H1 (cell line): ENCODE results near the gene CNIH3. TPM values are rescaled to one million over a fixed set of nuclear protein-coding genes. Genes with fewer than 3 reads are reported as not detected.

Experiments used
- CTCF ChIA-PET: fragments of 300-600 bp; sonication (Branson Sonifier 250); formaldehyde crosslinking; loops from one replicate; lab custom pipeline; 2021; ENCODE audit not compliant: partially characterized antibody; lab: Charles Lee
- POLR2A ChIA-PET: fragments of 300-600 bp; sonication (Branson Sonifier 250); formaldehyde crosslinking; loops from one replicate; lab custom pipeline; 2021; ENCODE audit warnings: inconsistent platforms; ENCODE audit not compliant: partially characterized antibody; lab: Charles Lee
- DNase-seq, 2 experiments: peaks; one replicate each; pipeline versions ENCODE4 v3.0.0 to v3.0.0-alpha.2; 2010 to 2022; ENCODE audit warnings: low spot score in 2 of 2, low read depth in 1 of 2, mixed read lengths in 1 of 2
- FAIRE-seq: peaks from 2 replicates; lab custom pipeline; 2011; peaks lifted over from hg19 to GRCh38; lab: Jason Lieb, UNC
- H2AFZ ChIP-seq: 2 replicates; pipeline ENCODE4 v1.8.1; 2012; ENCODE audit warnings: low read length, inconsistent platforms
- H2AK5ac ChIP-seq: 2 replicates; pipeline ENCODE4 v1.6.1; 2013; ENCODE audit warnings: low read depth, low read length
- H2BK120ac ChIP-seq: replicated peaks from 2 replicates; pipeline ENCODE3; 2013; ENCODE audit warnings: low read depth, low read length, inconsistent platforms
- H2BK12ac ChIP-seq: 2 replicates; pipeline ENCODE4 v1.6.1; 2013; ENCODE audit warnings: low read depth, low read length
- H2BK15ac ChIP-seq: 2 replicates; pipeline ENCODE4 v1.6.1; 2013; ENCODE audit warnings: low read length
- H2BK20ac ChIP-seq: 2 replicates; pipeline ENCODE4 v1.6.1; 2013; ENCODE audit warnings: low read length
- H2BK5ac ChIP-seq: 2 replicates; pipeline ENCODE4 v1.6.1; 2013; ENCODE audit warnings: low read depth, low read length
- H3K14ac ChIP-seq: 2 replicates; pipeline ENCODE4 v1.6.1; 2013; ENCODE audit warnings: inconsistent platforms; ENCODE audit not compliant: insufficient read length
- H3K18ac ChIP-seq: 2 replicates; pipeline ENCODE4 v1.6.1; 2013; ENCODE audit warnings: low read length; ENCODE audit errors: extremely low read depth
- H3K23ac ChIP-seq: 2 replicates; pipeline ENCODE4 v1.6.1; 2013; ENCODE audit warnings: inconsistent platforms; ENCODE audit not compliant: insufficient read length
- H3K23me2 ChIP-seq: 2 replicates; pipeline ENCODE4 v1.6.1; 2013; ENCODE audit warnings: low read depth, low read length
- H3K27ac ChIP-seq: 2 replicates; pipeline ENCODE4 v1.6.1; 2011; ENCODE audit warnings: low read depth, low read length, inconsistent platforms
- H3K27me3 ChIP-seq, 4 experiments: replicated peaks in 1 of 4; 1 replicate in 1 of 4; 2 replicates in 3 of 4; pipeline versions ENCODE4 v1.6.1 to v1.8.1; 2011 to 2013; ENCODE audit warnings: low read length in 3 of 4, mild to moderate bottlenecking in 3 of 4, inconsistent platforms in 2 of 4, mixed read lengths in 2 of 4, moderate library complexity in 1 of 4; ENCODE audit not compliant: control insufficient read depth in 3 of 4, insufficient read depth in 3 of 4; ENCODE audit errors: extremely low read depth in 1 of 4
- H3K36me3 ChIP-seq, 4 experiments: 2 replicates each; pipeline versions ENCODE4 v1.6.1 to v1.8.1; 2011 to 2013; ENCODE audit warnings: mild to moderate bottlenecking in 4 of 4, low read length in 3 of 4, moderate library complexity in 2 of 4, control low read depth in 1 of 4, inconsistent platforms in 1 of 4; ENCODE audit not compliant: insufficient read depth in 4 of 4, control insufficient read depth in 2 of 4
- H3K4ac ChIP-seq: replicated peaks from 2 replicates; pipeline ENCODE3; 2013; ENCODE audit warnings: low read length, low read depth, mixed read lengths, inconsistent platforms; ENCODE audit not compliant: insufficient read length
- H3K4me1 ChIP-seq, 4 experiments: replicated peaks in 1 of 4; 1 replicate in 1 of 4; 2 replicates in 3 of 4; pipeline versions ENCODE4 v1.6.1 to v1.8.1; 2011 to 2013; ENCODE audit warnings: low read length in 3 of 4, inconsistent platforms in 2 of 4, mixed read lengths in 1 of 4; ENCODE audit not compliant: insufficient read depth in 4 of 4, control insufficient read depth in 3 of 4
- H3K4me2 ChIP-seq, 2 experiments: 2 replicates each; pipeline versions ENCODE4 v1.6.1 to v1.8.1; 2011 to 2013; ENCODE audit warnings: low read depth in 2 of 2, low read length in 2 of 2, control low read depth in 1 of 2, inconsistent platforms in 1 of 2, mild to moderate bottlenecking in 1 of 2; ENCODE audit not compliant: insufficient read depth in 1 of 2
- H3K4me3 ChIP-seq, 4 experiments: fragments of 200-600, 300-600 bp in 1 of 4; sonication (generic), shearing (Covaris generic), sonication (Bioruptor Twin) in 1 of 4; 2 replicates each; pipeline versions ENCODE4 v1.5.1 to v1.8.1; 2011 to 2016; ENCODE audit warnings: low read length in 4 of 4, low read depth in 3 of 4, control low read depth in 2 of 4, inconsistent platforms in 2 of 4, mild to moderate bottlenecking in 2 of 4, mixed read lengths in 1 of 4, moderate library complexity in 1 of 4; ENCODE audit not compliant: insufficient read depth in 2 of 4; ENCODE audit errors: extremely low read depth in 1 of 4
- H3K56ac ChIP-seq: replicated peaks from 2 replicates; pipeline ENCODE3; 2013; ENCODE audit warnings: low read depth, mild to moderate bottlenecking, mixed read lengths, low read length, inconsistent platforms; ENCODE audit not compliant: insufficient read length
- H3K79me1 ChIP-seq: 2 replicates; pipeline ENCODE4 v1.6.1; 2013; ENCODE audit warnings: low read depth, low read length, control low read depth
- H3K79me2 ChIP-seq, 2 experiments: 2 replicates each; pipeline versions ENCODE4 v1.6.1 to v1.8.1; 2012 to 2013; ENCODE audit warnings: low read length in 2 of 2, mild to moderate bottlenecking in 2 of 2, inconsistent platforms in 1 of 2; ENCODE audit not compliant: insufficient read depth in 2 of 2, control insufficient read depth in 1 of 2
- H3K9ac ChIP-seq, 4 experiments: replicated peaks in 1 of 4; 1 replicate in 1 of 4; 2 replicates in 3 of 4; pipeline versions ENCODE4 v1.6.1 to v1.8.1; 2011 to 2013; ENCODE audit warnings: low read depth in 3 of 4, low read length in 3 of 4, control low read depth in 2 of 4, mild to moderate bottlenecking in 2 of 4, moderate library complexity in 2 of 4, inconsistent platforms in 1 of 4; ENCODE audit errors: extremely low read depth in 1 of 4
- H3K9me3 ChIP-seq, 2 experiments: 2 replicates each; pipeline versions ENCODE4 v1.6.1 to v1.8.1; 2012 to 2013; ENCODE audit warnings: mild to moderate bottlenecking in 2 of 2, moderate library complexity in 2 of 2, control low read depth in 1 of 2, inconsistent platforms in 1 of 2, low read depth in 1 of 2, low read length in 1 of 2, mixed read lengths in 1 of 2; ENCODE audit not compliant: insufficient read depth in 2 of 2
- H4K20me1 ChIP-seq, 2 experiments: replicated peaks in 1 of 2; 2 replicates each; pipeline versions ENCODE3 to v1.8.1; 2011 to 2013; ENCODE audit warnings: inconsistent platforms in 2 of 2, low read length in 2 of 2, mild to moderate bottlenecking in 1 of 2; ENCODE audit not compliant: insufficient read depth in 2 of 2, control insufficient read depth in 1 of 2
- H4K5ac ChIP-seq: 2 replicates; pipeline ENCODE4 v1.6.1; 2013; ENCODE audit warnings: low read length, low read depth, mixed read lengths, inconsistent platforms; ENCODE audit not compliant: insufficient read length
- H4K8ac ChIP-seq: 2 replicates; pipeline ENCODE4 v1.8.0; 2013; ENCODE audit warnings: mild to moderate bottlenecking, moderate library complexity, low read length, inconsistent platforms; ENCODE audit not compliant: insufficient read depth; ENCODE audit errors: extremely low read depth
- H4K91ac ChIP-seq: replicated peaks from 2 replicates; pipeline ENCODE3; 2013; ENCODE audit warnings: low read length, mixed read lengths, inconsistent platforms; ENCODE audit not compliant: insufficient read length
- BACH1 ChIP-seq: IDR thresholded peaks from 2 replicates; pipeline ENCODE4 v1.6.1; 2012; ENCODE audit warnings: low read length, improper control_type of control experiment
- BRCA1 ChIP-seq: IDR thresholded peaks from 2 replicates; pipeline ENCODE4 v1.6.1; 2012; ENCODE audit warnings: low read depth, low read length, improper control_type of control experiment
- CEBPB ChIP-seq: IDR thresholded peaks from 2 replicates; pipeline ENCODE4 v1.6.1; 2012; ENCODE audit warnings: low read depth, low read length
- CTCF ChIP-seq, 3 experiments: IDR thresholded peaks; 1 replicate in 2 of 3; 2 replicates in 1 of 3; pipeline versions ENCODE4 v1.5.1 to v1.6.1; 2011; ENCODE audit warnings: low read length in 3 of 3, mild to moderate bottlenecking in 3 of 3, inconsistent platforms in 2 of 3, low read depth in 1 of 3, moderate library complexity in 1 of 3; ENCODE audit not compliant: insufficient read depth in 1 of 3; ENCODE audit errors: control extremely low read depth in 1 of 3
- GABPA ChIP-seq: IDR thresholded peaks from 2 replicates; pipeline ENCODE4 v1.6.1; 2011; ENCODE audit warnings: mild to moderate bottlenecking, low read length, moderate library complexity, borderline replicate concordance; ENCODE audit not compliant: insufficient read depth
- GTF2F1 ChIP-seq: IDR thresholded peaks from 2 replicates; pipeline ENCODE4 v1.6.1; 2012; ENCODE audit warnings: low read depth, low read length, improper control_type of control experiment, borderline replicate concordance
- JUND ChIP-seq: IDR thresholded peaks from 2 replicates; pipeline ENCODE4 v1.6.1; 2011; ENCODE audit warnings: mild to moderate bottlenecking, improper control_type of control experiment, low read length
- RBBP5 ChIP-seq: IDR thresholded peaks from 2 replicates; pipeline ENCODE4 v1.7.1; 2012; ENCODE audit warnings: low read depth, mild to moderate bottlenecking, inconsistent platforms, low read length, moderate library complexity, borderline replicate concordance
- SP1 ChIP-seq: IDR thresholded peaks from 2 replicates; pipeline ENCODE4 v1.6.1; 2011; ENCODE audit warnings: low read depth, low read length
- TAF1 ChIP-seq: IDR thresholded peaks from 2 replicates; pipeline ENCODE4 v1.6.1; 2011; ENCODE audit warnings: mild to moderate bottlenecking, low read depth, low read length
- WGBS, 2 experiments: shearing (Covaris generic) in 1 of 2; methylation state at CpG; one replicate each; pipeline versions ENCODE4 v1.1.6 to v1.1.7; 2013 to 2015; ENCODE audit warnings: low lambda C conversion rate in 2 of 2, mixed read lengths in 2 of 2, inconsistent platforms in 1 of 2, low coverage in 1 of 2, missing lambda C conversion rate in 1 of 2; ENCODE audit not compliant: insufficient replicate concordance in 2 of 2, insufficient coverage in 1 of 2, insufficient read length in 1 of 2; ENCODE audit errors: extremely low coverage in 1 of 2, missing lambda C conversion rate in 1 of 2; 5-methylcytosine and 5-hydroxymethylcytosine counted together
- polyA plus RNA-seq, 7 experiments: library from polyadenylated mRNA; depleted of rRNA in 3 of 7; stranded (reverse) in 5 of 7; unstranded in 2 of 7; fragments of >200 nt in 5 of 7; fragments of 200-250 nt in 2 of 7; gene quantifications; 1 replicate in 5 of 7; 2 replicates in 1 of 7; 4 replicates in 1 of 7; pipeline versions ENCODE4 v1.2.1 to v1.2.3, GENCODE V29; 2011 to 2013; ENCODE audit warnings: missing spikeins in 2 of 7, mixed read lengths in 2 of 7
- total RNA-seq: library from RNA; stranded (reverse); fragmentation: NEBNext Ultra II Directional; extraction: Animal tissue kit (Norgen Biotek cat#: 25700); gene quantifications from 2 replicates; pipeline ENCODE4 v1.2.1, GENCODE V29; 2021

The CNIH3 gene
- total and polyA plus RNA-seq, 2 of the 8 experiments (the other 6 are each of a cell fraction or from before 2014, with no cell fraction given) = 3.7 to 5.6 TPM

- no peaks in the 10 kb centered on the region; the same call in 1 of the 2 replicates for H3K79me1 ChIP-seq
- H2AFZ ChIP-seq = no peak overlapping the region
- H4K20me1 ChIP-seq = no peaks in the 10 kb centered on the region
- no peak overlapping the region for H3K23ac ChIP-seq
- no peak overlapping the region for H3K4me3 ChIP-seq
- no peak overlapping the region for H4K91ac ChIP-seq
- no peaks in the 10 kb centered on the region for H3K36me3 ChIP-seq
- no peaks in the 10 kb centered on the region for H3K27me3 ChIP-seq
- H3K9ac ChIP-seq = no peak overlapping the region
- no peak overlapping the region for H2BK5ac ChIP-seq
- H3K4me2 ChIP-seq = no peak overlapping the region
- no peak overlapping the region for H3K27ac ChIP-seq
- no peaks in the 10 kb centered on the region for H3K9me3 ChIP-seq
- no peak overlapping the region for H4K8ac ChIP-seq
- no peak overlapping the region for H2BK20ac ChIP-seq
- WGBS, 2 experiments = 94% methylated on average over 9 of the region's 9 CpGs; no CpG with 5 or more reads in 1 of the 2 experiments
- peaks cover 4 to 18% (median 7%) of the 10 kb centered on the region in 4 experiments for H3K4me1 ChIP-seq
- no peak overlapping the region for H3K18ac ChIP-seq
- no peaks in the 10 kb centered on the region for H3K79me2 ChIP-seq
- H3K14ac ChIP-seq = no peak overlapping the region
- no peaks in the 10 kb centered on the region for H3K23me2 ChIP-seq
- no peak overlapping the region for H3K4ac ChIP-seq
- H2BK12ac ChIP-seq = no peak overlapping the region
- no peak overlapping the region for H2BK120ac ChIP-seq
- DNase-seq (no peak), FAIRE-seq (no peak)
- H3K56ac ChIP-seq = no peak overlapping the region
- no peak overlapping the region for H2BK15ac ChIP-seq
- CTCF ChIA-PET = interaction anchor here (1.0 to 1.2 kb wide), 2 partner anchors 24 to 190 kb away, joined by 3 to 4 read pairs; no protein-coding TSS in a partner anchor
- H2AK5ac ChIP-seq = no peak overlapping the region
- POLR2A ChIA-PET = no interaction called here
- no peak overlapping the region for H4K5ac ChIP-seq
- TF ChIP-seq RBBP5 (no peak), SP1 (no peak), GABPA (no peak), JUND (no peak), CEBPB (no peak), CTCF (IDR thresholded peaks at IDR 0.05; ENCODE audit: control extremely low read depth in 1 of 3, insufficient read depth in 1 of 3, low read depth in 1 of 3, low read length in 3 of 3) (no peak), BRCA1 (no peak), TAF1 (no peak), GTF2F1 (no peak), BACH1 (no peak)
Measured at GRCh38 chr1:224732377-224733026, 116.4 kb downstream of the CNIH3 start.
